Ureter (tissue), 1 donor: ENCODE measurements around the gene DNAAF8. TPM values are rescaled to one million over a fixed set of nuclear protein-coding genes. Genes with fewer than 3 reads are reported as not detected.
"Not testable (repeated sequence)": the region's sequence is repeated elsewhere in the genome, so short reads cannot be mapped to it uniquely, and the experiment has no call there.

Experiments
- DNase-seq: peaks from one replicate; pipeline ENCODE4 v3.0.0-alpha.2; 2020; ENCODE audit warnings: low spot score
- total RNA-seq: library from RNA; stranded (reverse); gene quantifications from one replicate; pipeline ENCODE4 v1.2.4, GENCODE V29; 2023
- donor health status: DM: yes; HTN: yes; CAD: no.

The DNAAF8 gene
- total RNA-seq, 1 donor from 2014 or later: 0.91 TPM

DNA sequence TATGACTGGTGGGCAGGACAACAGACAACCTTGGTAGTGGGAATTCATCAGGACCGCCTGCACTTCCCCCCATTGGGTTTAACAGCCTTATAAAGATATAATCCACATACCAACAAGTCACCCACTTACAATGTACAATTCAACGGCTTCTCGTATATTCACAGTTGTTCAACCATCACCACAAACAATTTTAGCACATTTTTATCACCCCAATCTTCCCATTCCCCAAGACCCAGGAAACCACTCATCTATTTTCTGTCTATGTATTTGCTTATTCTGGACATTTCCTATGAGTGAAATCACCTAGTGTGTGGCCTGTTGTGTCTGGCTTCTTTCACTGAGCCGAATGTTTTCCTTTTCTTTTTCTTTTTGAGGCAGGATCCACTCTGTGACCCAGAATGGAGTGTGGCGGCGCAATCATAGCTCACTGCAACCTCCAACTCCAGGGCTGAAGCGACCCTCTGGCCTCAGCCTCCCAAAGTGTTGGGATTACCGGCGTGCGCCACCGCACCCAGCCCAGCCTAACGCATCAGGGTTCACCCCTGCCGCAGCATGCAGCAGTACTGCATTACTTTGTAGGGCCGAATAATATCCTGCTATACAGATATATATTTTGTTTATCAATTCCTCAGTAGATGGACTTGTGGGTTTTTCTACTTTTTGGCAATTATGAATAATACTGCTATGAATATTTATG lies 11.1 kb upstream of the DNAAF8 start:
- no peak for DNase-seq

GRCh38 chr16:4724661-4725270 lies 9.6 kb upstream of the DNAAF8 start:
- no peak for DNase-seq

DNA sequence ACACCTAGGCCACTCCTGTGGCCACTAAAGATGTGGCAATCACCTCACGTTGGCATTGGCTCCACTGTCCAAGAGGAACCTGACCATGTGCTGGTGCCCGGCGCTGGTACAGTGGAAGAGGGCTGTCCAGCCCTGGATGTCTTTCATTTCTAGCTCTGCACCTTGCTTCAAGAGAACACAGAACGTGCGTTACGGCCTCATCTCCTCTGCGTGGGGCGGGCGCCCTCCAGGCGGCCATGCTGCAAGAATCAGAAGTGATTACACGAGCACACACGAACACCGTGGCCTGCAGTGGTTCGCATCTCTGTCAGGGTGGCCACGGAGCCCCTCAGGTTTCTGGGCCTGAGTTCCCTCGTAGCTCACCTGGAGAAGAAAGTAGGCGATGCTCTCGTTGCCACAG lies 7.7 kb upstream of the DNAAF8 start:
- no peak for DNase-seq

GRCh38 chr16:4728676-4729075 lies 5.7 kb upstream of the DNAAF8 start:
- no peak for DNase-seq

GRCh38 chr16:4729876-4730275 lies 4.5 kb upstream of the DNAAF8 start:
- DNase-seq: no peak

DNA sequence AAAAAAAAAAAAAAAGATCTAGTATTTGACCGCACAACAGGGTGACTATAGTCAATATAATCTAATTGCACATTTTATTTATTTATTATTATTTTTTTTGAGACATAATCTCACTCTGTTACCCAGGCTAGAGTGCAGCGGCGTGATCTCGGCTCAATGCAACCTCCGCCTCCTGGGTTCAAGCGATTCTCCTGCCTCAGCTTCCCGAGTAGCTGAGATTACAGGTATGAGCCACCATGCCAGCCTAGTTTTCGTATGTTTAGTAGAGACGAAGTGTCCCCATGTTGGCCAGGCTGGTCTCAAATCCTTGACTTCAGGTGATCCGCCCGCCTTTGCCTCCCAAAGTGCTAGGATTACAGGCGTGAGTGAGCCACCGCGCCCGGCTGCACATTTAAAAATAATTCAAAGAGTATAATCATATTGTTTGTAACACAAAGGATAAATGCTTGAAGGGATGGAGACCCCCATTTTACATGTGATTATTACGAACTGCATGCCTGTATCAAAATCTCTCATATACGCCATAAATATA lies 1.1 kb upstream of the DNAAF8 start:
- DNase-seq: no peak

- DNase-seq: no peak
Measured at GRCh38 chr16:4733747-4734062, 632 bp upstream of the DNAAF8 start.

DNA sequence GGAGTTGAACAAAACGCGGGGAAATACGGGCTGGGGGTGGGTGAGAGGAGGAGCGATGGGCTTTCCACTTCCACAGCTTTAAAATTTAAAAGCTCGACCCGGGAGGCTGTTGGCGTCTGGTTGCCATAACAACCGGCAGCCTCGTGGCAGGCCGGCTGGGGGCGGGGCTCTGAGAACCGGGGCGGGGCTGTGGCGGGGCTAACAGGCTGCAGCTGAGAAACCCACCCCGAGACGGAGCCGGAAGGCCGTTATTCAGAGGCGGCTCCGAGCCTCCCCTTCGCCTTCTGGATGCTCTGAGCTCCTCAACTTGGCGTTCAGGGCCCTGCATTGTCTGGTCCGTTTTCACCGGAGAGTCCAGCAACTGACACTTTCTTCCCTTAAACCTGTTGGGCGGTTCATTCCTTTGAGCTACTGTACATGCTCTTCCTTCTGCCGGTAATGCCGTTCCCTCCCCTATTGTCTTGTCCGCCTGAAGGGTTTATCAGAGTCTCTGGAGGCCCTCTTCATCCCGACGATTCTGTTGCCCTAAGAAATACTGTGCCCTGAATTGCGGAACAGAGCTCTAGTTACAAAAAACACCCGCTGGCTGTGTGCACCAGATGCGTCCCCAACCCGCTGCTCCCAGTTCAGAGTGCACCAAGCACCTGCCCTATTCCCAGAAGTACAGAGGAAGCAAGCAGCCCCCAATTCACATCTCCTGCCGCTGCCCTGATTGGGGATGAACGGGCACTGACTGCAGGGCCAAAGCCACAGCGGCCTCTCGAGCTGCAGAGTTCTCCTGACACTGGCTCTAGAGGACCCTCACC lies 596 bp downstream of the DNAAF8 start:
- peak; percentile 91 for DNase-seq

GRCh38 chr16:4736546-4736945 lies 2.2 kb downstream of the DNAAF8 start:
- no peak for DNase-seq

DNA sequence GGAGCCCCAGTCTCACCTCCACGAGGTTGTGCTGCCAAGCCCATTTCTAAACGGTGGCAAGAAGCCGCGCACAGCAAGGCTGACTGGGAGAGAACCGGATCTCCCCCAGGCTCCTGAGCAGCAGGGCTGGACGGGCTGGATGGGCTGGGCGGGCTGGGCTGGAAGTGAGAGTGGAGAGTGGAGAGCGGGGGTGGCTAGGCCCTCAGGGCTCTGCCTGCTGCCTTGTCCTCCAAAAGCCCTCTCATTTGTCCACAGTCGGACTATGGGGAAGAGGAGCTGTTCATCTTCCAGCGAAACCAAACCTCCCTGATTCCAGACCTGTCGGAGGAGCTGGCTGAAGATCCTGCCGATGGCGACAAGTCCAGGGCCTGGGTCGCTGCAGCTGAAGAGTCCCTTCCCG lies 3.2 kb downstream of the DNAAF8 start:
- no peak for DNase-seq

- not testable (repeated sequence) for DNase-seq
Measured at GRCh38 chr16:4738370-4738769, 4.0 kb downstream of the DNAAF8 start.

DNA sequence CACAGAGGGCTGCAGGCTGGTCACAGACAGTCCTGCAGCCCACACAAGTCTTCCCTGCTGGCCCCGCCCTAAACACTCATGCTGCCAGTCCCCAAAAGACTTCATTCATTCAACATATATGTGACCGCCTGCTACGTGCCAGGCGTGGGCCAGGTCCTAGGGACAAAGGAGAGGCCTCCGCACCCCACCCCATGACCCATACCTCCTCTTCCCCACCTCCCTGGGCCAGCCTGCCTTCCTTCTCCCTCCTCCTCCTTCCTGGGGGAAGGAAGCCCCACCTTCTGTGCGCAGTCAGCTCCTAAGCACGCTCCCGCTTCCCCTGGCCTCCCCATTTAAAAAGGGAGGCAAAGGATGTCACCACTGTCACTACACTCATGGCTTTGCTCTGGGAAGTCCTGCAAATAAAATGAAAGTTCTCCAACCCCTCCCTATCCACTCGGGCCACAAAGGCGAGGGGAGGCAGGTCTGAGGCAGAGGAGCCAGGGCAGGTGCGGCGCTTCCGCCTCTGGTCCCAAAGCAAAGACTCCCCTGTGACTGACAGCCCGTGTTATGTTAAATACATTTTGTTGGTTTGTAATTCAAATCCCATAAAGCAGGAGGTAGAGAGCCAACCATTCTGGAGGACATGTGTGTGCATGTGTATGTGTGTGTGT lies 9.0 kb downstream of the DNAAF8 start:
- no peak for DNase-seq

GRCh38 chr16:4744555-4745273 lies 10.4 kb downstream of the DNAAF8 start:
- no peak for DNase-seq

DNA sequence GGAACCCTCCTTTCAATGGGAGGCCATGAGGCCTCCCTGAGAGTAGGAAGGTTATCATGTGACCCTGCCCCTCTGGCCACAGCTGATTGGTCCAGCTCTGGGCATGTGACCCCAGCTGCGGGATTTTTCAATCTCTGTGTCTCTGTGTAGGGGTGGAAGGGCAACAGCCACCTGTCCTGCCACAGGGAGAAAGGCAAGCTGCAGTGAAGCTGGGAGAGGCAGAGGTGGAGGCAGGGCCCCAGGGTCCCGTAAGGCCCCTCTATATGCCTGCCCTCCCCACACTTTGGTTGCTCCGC lies 10.9 kb downstream of the DNAAF8 start:
- DNase-seq: no peak

- no peak for DNase-seq
Measured at GRCh38 chr16:4746215-4746614, 11.9 kb downstream of the DNAAF8 start.

GRCh38 chr16:4746991-4747574 lies 12.7 kb downstream of the DNAAF8 start:
- DNase-seq: no peak

DNA sequence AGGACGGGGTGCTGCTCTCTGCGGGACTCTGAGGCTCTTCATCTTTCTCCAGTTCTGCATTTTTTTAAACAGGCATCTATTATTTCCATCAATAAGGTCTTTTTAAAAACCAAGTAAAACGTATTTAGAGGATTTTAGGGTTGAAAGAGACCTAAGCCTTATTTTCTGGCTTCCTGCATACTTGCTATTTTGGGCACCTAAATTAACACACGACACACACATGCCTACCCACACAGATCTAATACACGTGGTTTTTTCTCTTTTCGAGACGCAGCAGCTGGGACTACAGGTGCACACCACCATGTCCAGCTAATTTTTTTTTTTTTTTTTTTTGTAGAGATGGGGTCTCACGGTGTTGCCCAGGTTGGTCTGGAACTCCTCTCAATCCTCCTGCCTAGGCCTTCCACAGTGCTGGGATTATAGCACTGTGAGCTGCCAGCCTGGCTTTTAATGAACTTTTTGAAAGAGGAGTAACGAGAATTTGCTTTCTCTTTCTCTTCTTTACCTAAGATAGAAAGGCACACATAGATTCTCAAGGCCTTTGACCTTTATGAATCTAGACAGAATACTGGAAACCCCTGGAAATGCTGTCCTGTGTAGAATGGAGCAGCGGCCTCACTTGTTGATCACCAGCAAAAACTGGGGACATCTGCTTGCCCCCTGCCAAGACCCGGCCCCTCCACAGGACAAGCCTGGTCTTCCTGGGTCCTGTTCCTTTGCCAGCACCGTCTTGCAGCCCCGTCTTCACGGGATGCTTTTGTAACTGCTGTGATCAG lies 13.8 kb downstream of the DNAAF8 start:
- no peak for DNase-seq

DNA sequence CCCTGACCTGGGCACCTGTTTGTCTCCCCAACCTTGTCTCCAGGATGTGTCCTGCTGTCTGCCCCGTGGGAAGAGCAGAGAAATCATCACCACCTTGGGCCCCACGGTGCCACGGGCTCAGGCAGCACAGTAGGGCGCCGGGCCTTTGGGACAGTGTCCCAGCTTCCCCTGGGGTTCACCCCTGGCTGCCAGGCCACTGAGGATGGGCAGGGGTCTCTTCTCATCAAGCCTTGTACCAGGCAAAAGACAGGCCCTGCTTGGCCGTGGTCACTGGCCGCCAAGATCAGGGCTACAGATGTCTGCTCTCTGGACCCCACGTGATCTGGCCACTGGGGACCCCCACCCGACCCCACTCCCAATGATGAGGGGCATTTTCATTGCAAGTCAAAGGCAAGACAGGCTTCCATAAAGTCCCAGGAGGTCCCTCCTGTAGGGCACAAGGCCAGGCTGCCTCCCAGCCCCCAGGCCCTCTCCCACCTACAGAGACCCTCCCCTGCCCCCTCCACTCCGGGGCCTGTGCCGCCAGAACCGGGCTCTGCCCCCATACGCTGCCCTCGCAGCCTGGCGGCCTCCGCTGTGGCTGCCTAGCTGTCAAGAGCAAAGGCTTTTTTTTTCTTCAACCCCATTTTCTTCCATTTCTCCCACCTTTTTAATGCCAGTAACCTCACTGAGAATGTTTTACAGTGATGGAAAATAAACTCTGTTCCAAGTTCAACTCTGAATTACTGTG lies 14.5 kb downstream of the DNAAF8 start:
- no peak for DNase-seq

GRCh38 chr16:4749700-4750257 lies 15.4 kb downstream of the DNAAF8 start:
- no peak for DNase-seq

DNA sequence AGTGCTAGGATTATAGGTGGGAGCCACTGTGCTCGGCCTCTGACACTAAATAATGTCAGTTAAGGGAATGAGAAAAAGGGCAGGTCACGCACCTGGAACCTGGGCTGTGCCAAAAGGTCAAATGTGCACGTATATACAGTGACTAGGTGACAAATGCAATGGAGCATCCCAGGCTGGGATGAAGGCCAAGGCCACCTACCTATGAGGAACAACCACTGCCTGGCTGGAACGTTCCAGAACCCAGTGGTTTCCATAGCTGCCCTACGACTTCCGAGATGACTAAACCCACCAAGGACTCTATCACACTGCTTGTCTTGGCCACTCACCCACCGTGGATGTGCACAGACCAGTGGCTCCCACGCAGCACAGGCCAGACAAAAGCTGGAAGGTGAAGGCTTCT lies 16.6 kb downstream of the DNAAF8 start:
- no peak for DNase-seq
